ENCODE data around the gene PCOLCE2.

DNA sequence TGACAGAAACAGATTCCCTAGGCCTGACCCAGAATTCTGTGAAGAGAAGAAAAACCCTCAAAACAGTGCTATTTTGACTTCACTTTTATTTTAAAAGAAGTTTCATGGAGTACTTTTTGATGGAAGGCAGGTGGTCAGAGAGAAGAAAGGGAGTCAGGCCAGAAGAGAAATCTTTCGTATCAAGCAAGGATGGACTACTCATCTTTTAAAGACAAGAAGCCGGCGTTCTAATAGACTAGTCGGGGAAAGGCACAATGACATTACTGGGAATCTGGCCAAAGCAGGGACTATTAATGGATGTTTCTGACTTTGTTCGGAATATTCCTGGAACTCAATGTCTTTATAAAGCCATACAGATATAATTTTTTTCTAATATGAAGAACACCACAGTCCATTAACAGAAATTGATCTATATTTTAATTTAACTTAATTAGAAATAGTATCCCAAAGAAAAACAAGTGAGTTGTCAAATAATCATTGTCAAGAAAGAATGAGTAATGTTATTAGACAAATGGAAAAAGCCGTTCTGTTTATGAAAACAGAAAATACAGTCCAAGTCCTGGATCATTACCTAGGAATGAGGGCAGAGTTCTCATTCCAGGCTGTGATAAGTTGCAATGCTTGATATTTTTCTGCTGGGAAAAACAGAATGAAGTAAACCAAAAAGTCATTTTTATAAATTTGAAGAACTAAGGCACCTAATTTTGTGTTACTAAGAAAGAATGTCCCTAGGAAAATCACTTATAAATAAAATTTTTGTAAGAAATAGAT lies 23.7 kb upstream of the PCOLCE2 start:
- no peak for TF ChIP-seq POLR2A (IDR thresholded peaks at IDR 0.05; ENCODE audit: low read length)
- TF ChIP-seq GATA1 (IDR thresholded peaks at IDR 0.05; ENCODE audit: low read depth, low read length): no peak

Data from erythroblast (primary cell).